ENCODE measurements around the gene PDZRN3. TPM values are rescaled to one million over a fixed set of nuclear protein-coding genes. Genes with fewer than 3 reads are reported as not detected.

PDZRN3 gene
- total RNA-seq, 1 experiment from 2014 or later: 5.9 TPM

GRCh38 chr3:73591286-73591800 is 33.4 kb downstream of the PDZRN3 start:
- Histone ChIP-seq H3K9ac (ENCODE audit: extremely low read depth, insufficient read length, low read length) (no peak overlapping the region), H3K9me3 (ENCODE audit: control insufficient read depth, low read depth, low read length) (no peaks in the 10 kb centered on the region), H3K4ac (ENCODE audit: low read depth, low read length) (no peak overlapping the region), H3K27ac (ENCODE audit: insufficient read length, low read depth, low read length) (no peak overlapping the region), H3K79me1 (ENCODE audit: insufficient read depth, low read depth, low read length, poor library complexity, severe bottlenecking) (no peaks in the 10 kb centered on the region), H2BK120ac (ENCODE audit: low read depth, low read length, poor library complexity, severe bottlenecking) (no peak overlapping the region), H3K23me2 (ENCODE audit: insufficient read length, low read depth, low read length, poor library complexity, severe bottlenecking) (no peaks in the 10 kb centered on the region), H3K14ac (ENCODE audit: insufficient read depth, low read length) (no peak overlapping the region), H4K20me1 (ENCODE audit: control insufficient read depth, insufficient read depth, insufficient read length) (no peaks in the 10 kb centered on the region), H3K56ac (ENCODE audit: insufficient read length, low read depth, low read length) (no peak overlapping the region), H4K8ac (replicated peaks; ENCODE audit: insufficient read length, low read depth, low read length) (no peak overlapping the region), H2AFZ (ENCODE audit: low read length) (no peak overlapping the region), H2BK5ac (ENCODE audit: insufficient read length, low read length) (no peak overlapping the region), H4K91ac (ENCODE audit: insufficient read length, low read depth, low read length) (no peak overlapping the region), H4K5ac (ENCODE audit: insufficient read length, low read depth, low read length) (no peak overlapping the region), H2AK5ac (ENCODE audit: insufficient read length, low read length) (no peak overlapping the region), H3K27me3 (ENCODE audit: insufficient read depth, low read length) (no peaks in the 10 kb centered on the region; the same call in 1 of the 2 replicates), H3K23ac (ENCODE audit: insufficient read length, low read depth, low read length) (no peak overlapping the region), H3K4me1 (ENCODE audit: insufficient read depth, low read length) (no peaks in the 10 kb centered on the region; the same call in 1 of the 2 replicates), H2BK15ac (ENCODE audit: low read depth, low read length) (no peak overlapping the region), H3T11ph (ENCODE audit: low read length) (no peak overlapping the region), H3K18ac (ENCODE audit: insufficient read length, low read depth, low read length) (no peak overlapping the region), H3K4me2 (ENCODE audit: insufficient read depth, insufficient read length, low read length) (no peak overlapping the region), H2BK20ac (ENCODE audit: low read depth, low read length, poor library complexity, severe bottlenecking) (no peak overlapping the region), H3K79me2 (ENCODE audit: insufficient read depth, low read length) (no peaks in the 10 kb centered on the region), H2BK12ac (ENCODE audit: insufficient read length, low read depth, low read length) (no peak overlapping the region)
- Mint-ChIP-seq H3K27ac (no peak overlapping the region), H3K27me3 (ENCODE audit: low read depth) (peaks cover 35% of the 10 kb centered on the region), H3K36me3 (ENCODE audit: insufficient read depth in 1 of 3, low read depth in 3 of 3) (peaks cover 0 to 19% (median 2%) of the 10 kb centered on the region in 3 experiments; a peak in 4 of 7 replicates), H3K9me3 (no peaks in the 10 kb centered on the region; a peak in 1 of 5 replicates), H3K4me1 (peaks cover 19 to 24% of the 10 kb centered on the region in 2 experiments), H3K4me3 (no peak overlapping the region)
- no peak for DNase-seq
- no CpG with 5 or more reads among the region's 3 CpGs for WGBS (ENCODE audit: extremely low coverage, insufficient read length, low lambda C conversion rate)
- TF ChIP-seq CTCF (conservative IDR thresholded peaks at IDR 0.05): no peak

Measured in H9 (cell line).